GM10266 (cell line): ENCODE measurements around the gene CCDC7.
"Not testable (repeated sequence)": the region's sequence is repeated elsewhere in the genome, so short reads cannot be mapped to it uniquely, and the experiment has no call there.

Source experiments
- DNase-seq: peaks from one replicate; pipeline ENCODE4 v3.0.0; 2012; ENCODE audit errors: extremely low spot score
- CTCF ChIP-seq: IDR thresholded peaks from 2 replicates; pipeline ENCODE4 v1.5.1; 2012; ENCODE audit warnings: mild to moderate bottlenecking, low read depth; ENCODE audit not compliant: control insufficient read depth, insufficient read depth; ENCODE audit errors: missing control alignments

Gene CCDC7

DNA sequence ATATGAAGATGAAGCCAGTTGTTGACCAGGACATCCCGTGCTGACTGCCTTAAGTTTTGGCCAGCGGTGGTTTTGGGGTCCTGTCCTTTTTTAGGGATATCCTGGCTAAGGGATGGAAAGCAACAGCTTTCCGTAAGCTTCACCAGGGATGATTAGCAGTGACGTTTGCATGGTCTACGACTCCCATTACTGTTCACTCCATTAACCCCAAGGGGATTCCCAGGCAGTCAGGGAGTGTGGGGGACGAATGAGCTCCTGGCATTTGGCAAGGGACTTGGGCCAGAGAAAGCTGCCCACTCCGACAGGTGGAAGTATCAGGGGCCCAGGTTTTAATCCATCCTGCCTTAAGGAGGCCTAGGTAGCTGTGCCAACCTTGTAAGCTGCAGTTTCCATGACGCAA is 445.3 kb downstream of the CCDC7 start:
- TF ChIP-seq CTCF, result no peak
- no peak for DNase-seq

- DNase-seq, result no peak
- TF ChIP-seq CTCF, result no peak
Observed at GRCh38 chr10:32893434-32893833, 447.5 kb downstream of the CCDC7 start.

DNA sequence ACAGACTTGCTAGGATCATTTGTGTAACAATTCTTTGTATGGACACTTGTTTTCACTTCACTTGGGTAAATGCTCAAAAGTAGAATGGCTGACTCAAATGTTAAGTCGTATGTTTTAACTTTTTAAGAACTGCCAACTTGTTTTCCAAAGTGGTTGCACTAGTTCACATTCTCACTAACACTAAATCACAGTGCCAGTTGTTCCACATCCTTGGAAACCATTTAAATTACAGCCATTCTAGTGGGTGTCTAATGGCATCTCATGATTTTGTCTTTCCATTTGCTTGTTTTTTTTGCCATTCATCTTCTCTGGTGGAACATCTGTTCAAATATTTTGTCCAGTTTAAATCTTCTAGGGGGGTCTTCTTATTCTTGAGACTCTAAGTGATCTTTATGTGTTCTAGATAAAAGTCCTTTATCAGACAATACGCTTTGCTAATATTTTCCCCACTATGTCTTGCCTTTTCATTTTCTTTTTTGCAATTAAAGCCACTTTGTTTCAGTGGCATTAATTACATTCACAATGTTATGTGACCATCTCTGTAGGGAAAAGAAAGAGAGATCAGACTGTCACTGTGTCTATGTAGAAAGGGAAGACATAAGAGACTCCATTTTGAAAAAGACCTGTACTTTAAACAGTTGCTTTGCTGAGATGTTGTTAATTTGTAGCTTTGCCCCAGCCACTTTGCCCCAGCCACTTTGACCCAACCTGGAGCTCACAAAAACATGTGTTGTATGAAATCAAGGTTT is 448.1 kb downstream of the CCDC7 start:
- no peak for DNase-seq
- TF ChIP-seq CTCF, result no peak

DNA sequence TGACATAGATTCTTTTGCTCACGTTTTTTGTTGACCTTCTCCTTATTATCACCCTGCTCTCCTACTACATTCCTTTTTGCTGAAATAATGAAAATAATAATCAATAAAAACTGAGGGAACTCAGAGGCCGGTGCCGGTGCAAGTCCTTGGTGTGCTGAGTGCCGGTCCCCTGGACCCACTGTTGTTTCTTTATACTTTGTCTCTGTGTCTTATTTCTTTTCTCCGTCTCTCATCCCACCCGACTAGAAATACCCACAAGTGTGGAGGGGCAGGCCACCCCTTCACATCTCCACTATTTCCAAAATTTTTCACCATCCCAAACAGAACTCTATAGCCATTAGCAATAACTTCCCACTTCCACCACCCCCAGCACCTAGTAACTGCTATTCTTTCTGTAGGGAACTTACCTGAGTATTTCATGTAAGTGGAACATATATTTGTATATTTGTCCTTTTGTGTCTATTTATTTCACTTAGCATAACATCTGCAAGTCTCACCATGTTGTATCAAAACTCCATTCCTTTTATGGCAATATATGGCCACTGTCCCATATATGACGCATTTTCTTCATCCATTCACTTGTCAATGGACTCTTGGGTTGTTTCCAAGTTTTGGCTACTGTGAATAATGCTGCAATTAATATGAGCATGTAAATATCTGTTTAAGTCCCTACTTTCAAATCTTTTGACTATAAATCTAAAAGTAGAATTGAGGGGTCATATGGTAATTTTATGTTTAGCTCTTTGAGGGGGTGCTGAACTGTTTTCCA is 449.4 kb downstream of the CCDC7 start:
- DNase-seq, result not testable (repeated sequence)

DNA sequence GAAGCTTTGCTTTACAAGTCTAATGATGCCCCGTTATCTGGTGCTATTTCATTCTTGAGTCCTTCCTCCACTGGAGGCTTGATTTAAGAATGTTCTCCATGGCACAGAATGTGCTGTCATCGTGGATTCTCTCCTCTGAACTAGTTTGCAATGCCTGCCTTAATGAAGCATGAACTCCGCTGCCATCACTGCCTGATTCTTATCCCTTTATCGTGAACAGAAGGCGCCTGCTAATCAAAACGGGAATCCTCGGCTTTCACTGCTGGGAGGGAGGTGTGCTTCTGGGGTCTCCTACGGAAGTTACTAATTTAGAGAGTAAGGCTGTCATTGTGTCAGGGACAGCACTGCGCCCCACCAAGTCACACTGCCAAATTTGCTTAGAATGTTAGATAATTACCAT is 455.9 kb downstream of the CCDC7 start:
- no peak for TF ChIP-seq CTCF
- DNase-seq, result no peak

GRCh38 chr10:32905466-32905865 is 459.5 kb downstream of the CCDC7 start:
- no peak for TF ChIP-seq CTCF
- DNase-seq, result no peak

DNA sequence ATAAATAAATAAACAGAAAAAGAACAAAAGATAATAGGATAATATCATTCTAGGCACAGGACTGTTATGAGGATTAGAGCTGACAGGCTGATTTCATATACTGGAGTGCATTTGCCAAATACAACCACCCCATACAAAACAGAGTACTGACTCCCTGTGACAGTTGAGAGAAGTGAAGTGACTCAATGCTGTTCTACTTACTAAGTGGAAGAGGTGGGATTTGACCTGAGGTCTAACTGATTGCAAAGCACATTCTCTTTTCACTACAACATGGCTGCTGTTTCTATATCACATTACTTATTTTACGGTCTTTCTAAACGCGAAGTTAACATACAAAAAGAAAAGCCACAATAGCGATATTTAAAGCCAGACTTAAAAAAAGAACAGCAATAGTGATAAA is 460.7 kb downstream of the CCDC7 start:
- DNase-seq, result no peak
- TF ChIP-seq CTCF, result no peak
